BJ (cell line): ENCODE data around the gene GRM2. TPM values are rescaled to one million over a fixed set of nuclear protein-coding genes. Genes with fewer than 3 reads are reported as not detected.

ENCODE experiments used
- CTCF ChIA-PET: fragments of 350-600 bp; formaldehyde crosslinking; extraction: SDS; loops from one replicate; lab custom pipeline; 2021; ENCODE audit warnings: antibody characterized with exemption, inconsistent platforms; lab: Yijun Ruan, JAX
- POLR2A ChIA-PET: fragments of 300-600 bp; sonication (Branson Sonifier 250); formaldehyde crosslinking; extraction: SDS; loops from one replicate; lab custom pipeline; 2021; ENCODE audit warnings: antibody characterized with exemption; lab: Charles Lee
- DNase-seq: peaks from one replicate; pipeline ENCODE4 v3.0.0-alpha.2; 2011; ENCODE audit warnings: low read depth
- H3K27me3 ChIP-seq: 2 replicates; pipeline ENCODE4 v1.6.0; 2011; ENCODE audit warnings: low read length; ENCODE audit not compliant: control insufficient read depth, insufficient read depth
- H3K36me3 ChIP-seq: 2 replicates; pipeline ENCODE4 v1.5.1; 2011; ENCODE audit warnings: low read length; ENCODE audit not compliant: control insufficient read depth, insufficient read depth
- H3K4me3 ChIP-seq: 2 replicates; pipeline ENCODE4 v1.5.1; 2011; ENCODE audit warnings: low read depth, mild to moderate bottlenecking, control low read depth, low read length
- polyA plus RNA-seq: library from polyadenylated mRNA; depleted of rRNA; stranded (reverse); fragments of >200 nt; gene quantifications from 2 replicates; pipeline ENCODE4 v1.2.3, GENCODE V29; 2011
- TF ChIP-seq, protein P1 (sequence below): IDR thresholded peaks from 2 replicates; pipeline ENCODE4 v1.5.1; 2011; ENCODE audit warnings: low read depth, mild to moderate bottlenecking, control low read depth, inconsistent platforms, low read length, moderate library complexity; ENCODE audit not compliant: insufficient read depth

The GRM2 gene
- polyA plus RNA-seq, 1 experiment = 0.09 TPM

- ChIA-PET CTCF (interaction anchor here (0.6 to 1.6 kb wide), 5 partner anchors 10 to 277 kb away, joined by 3 read pairs; no protein-coding TSS in a partner anchor), POLR2A (no interaction called here)
- peaks cover 16% of the 10 kb centered on the region for H3K36me3 ChIP-seq
- TF ChIP-seq, protein P1, sequence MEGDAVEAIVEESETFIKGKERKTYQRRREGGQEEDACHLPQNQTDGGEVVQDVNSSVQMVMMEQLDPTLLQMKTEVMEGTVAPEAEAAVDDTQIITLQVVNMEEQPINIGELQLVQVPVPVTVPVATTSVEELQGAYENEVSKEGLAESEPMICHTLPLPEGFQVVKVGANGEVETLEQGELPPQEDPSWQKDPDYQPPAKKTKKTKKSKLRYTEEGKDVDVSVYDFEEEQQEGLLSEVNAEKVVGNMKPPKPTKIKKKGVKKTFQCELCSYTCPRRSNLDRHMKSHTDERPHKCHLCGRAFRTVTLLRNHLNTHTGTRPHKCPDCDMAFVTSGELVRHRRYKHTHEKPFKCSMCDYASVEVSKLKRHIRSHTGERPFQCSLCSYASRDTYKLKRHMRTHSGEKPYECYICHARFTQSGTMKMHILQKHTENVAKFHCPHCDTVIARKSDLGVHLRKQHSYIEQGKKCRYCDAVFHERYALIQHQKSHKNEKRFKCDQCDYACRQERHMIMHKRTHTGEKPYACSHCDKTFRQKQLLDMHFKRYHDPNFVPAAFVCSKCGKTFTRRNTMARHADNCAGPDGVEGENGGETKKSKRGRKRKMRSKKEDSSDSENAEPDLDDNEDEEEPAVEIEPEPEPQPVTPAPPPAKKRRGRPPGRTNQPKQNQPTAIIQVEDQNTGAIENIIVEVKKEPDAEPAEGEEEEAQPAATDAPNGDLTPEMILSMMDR = no peak
- H3K27me3 ChIP-seq = 0 out of 2 replicates have a peak, but pooled peaks cover 2% of the 10 kb centered on the region
- no peak overlapping the region for H3K4me3 ChIP-seq
- no peak for DNase-seq
Measured at GRCh38 chr3:51704511-51704950, 2.3 kb upstream of the GRM2 start.

DNA sequence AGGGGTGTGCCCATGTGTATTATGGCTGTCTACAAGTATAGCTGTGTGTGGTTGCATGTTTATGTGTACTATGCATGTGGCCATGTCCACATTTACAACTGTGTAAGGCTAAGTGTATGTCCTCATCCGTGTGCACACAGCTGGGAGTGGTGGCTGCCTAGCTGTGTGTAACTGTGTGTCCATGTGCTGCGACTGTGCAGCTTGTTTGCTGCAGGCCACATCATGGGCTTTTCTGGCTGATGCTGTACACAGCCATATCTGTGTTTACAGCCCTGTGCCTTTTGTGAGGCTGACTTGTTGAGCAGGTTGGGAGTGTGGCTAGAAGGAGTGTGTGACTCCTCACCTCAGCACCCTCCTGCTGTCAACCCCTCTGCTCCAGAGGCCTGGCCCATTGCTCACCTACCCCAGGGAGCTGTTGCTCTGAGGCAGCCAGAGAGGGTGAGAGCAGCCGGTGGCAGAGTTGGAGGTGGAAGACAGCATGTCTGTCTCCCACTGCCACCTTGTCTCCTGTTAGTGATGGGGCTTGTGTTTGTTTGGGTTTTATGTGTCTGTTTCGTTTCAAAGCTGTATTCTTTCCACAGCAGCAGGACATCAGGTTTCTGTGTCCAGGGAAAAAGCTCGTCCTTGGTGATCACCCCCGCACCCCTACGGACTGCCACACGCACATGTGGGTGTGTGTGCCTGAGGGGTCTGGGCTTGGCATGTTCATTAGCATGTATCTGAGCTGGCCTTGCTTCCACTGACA lies 1.4 kb upstream of the GRM2 start:
- Histone ChIP-seq H3K27me3 (0 out of 2 replicates have a peak, but pooled peaks cover 2% of the 10 kb centered on the region), H3K4me3 (no peak overlapping the region), H3K36me3 (peaks cover 9% of the 10 kb centered on the region)
- TF ChIP-seq, protein P1 = no peak
- POLR2A ChIA-PET = no interaction called here
- CTCF ChIA-PET = interaction anchor here (0.6 to 1.0 kb wide), 3 partner anchors 14 to 278 kb away, joined by 3 read pairs; no protein-coding TSS in a partner anchor
- no peak for DNase-seq

DNA sequence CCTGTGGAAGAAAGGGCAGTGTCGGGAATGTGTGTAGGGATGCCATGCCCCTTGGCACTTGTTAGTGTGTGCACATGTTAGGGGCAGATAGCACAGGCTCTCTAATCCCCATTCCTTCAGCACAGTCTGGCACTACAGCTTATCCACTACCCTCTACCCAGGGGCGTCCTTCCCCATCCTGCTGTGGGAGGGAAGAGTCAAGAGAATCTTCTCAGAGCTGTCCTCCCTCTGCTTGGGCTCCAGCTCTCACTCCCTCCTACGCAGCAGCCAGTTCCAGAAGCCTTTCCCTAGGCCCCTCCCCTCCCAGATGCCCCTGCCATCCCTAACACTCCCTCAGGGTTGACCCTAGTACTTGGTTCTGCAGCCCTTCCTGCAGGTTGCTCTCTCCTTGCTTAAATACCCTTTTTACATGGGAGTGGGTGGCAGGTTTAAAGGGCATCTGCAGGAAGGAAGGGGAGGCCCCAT lies 815 bp upstream of the GRM2 start:
- DNase-seq = no peak
- Histone ChIP-seq H3K4me3 (no peak overlapping the region), H3K27me3 (0 out of 2 replicates have a peak, but pooled peaks cover 2% of the 10 kb centered on the region), H3K36me3 (peaks cover 5% of the 10 kb centered on the region)
- TF ChIP-seq, protein P1 = no peak
- POLR2A ChIA-PET = no interaction called here
- CTCF ChIA-PET = interaction anchor here (0.6 kb wide), 1 partner anchor 17 kb away, joined by 3 read pairs; no protein-coding TSS in a partner anchor

- no peak for DNase-seq
- ChIA-PET CTCF (interaction anchor here (1.5 kb wide), 1 partner anchor 11 kb away, joined by 4 read pairs; no protein-coding TSS in a partner anchor), POLR2A (no interaction called here)
- TF ChIP-seq, protein P1 = no peak
- 0 out of 2 replicates have a peak, but pooled peaks cover 2% of the 10 kb centered on the region for H3K27me3 ChIP-seq
- peaks cover 2% of the 10 kb centered on the region for H3K36me3 ChIP-seq
- no peak overlapping the region for H3K4me3 ChIP-seq
Measured at GRCh38 chr3:51708216-51708845, 1.5 kb downstream of the GRM2 start.

- peaks cover 1% of the 10 kb centered on the region for H3K36me3 ChIP-seq
- H3K27me3 ChIP-seq = 0 out of 2 replicates have a peak, but pooled peaks cover 2% of the 10 kb centered on the region
- POLR2A ChIA-PET = no interaction called here
- H3K4me3 ChIP-seq = no peak overlapping the region
- TF ChIP-seq, protein P1 = no peak
- CTCF ChIA-PET = no interaction called here
- DNase-seq = no peak
Measured at GRCh38 chr3:51709004-51709420, 2.1 kb downstream of the GRM2 start.
